SW 1271 (cell line): ENCODE results near the gene MSANTD1.

ENCODE experiments used
- DNase-seq, 2 experiments: peaks; one replicate each; lab custom pipeline; 2025; lab: John Stamatoyannopoulos, UW

MSANTD1 gene

GRCh38 chr4:3248811-3249661 lies at the start of gene MSANTD1:
MSANTD1 (plus strand) TSS chr4:3249159; CDS start chr4:3249223, 64 bp downstream.
- DNase-seq = no peak

- DNase-seq = no peak
Observed at GRCh38 chr4:3199653-3200422, 49.1 kb upstream of the MSANTD1 start.

GRCh38 chr4:3200423-3201090 lies 48.4 kb upstream of the MSANTD1 start:
- DNase-seq = no peak

GRCh38 chr4:3201718-3202702 lies 46.9 kb upstream of the MSANTD1 start:
- DNase-seq = no peak

GRCh38 chr4:3202836-3203820 lies 45.8 kb upstream of the MSANTD1 start:
- no peak for DNase-seq

GRCh38 chr4:3203971-3204431 lies 45.0 kb upstream of the MSANTD1 start:
- no peak for DNase-seq

GRCh38 chr4:3205995-3206394 lies 43.0 kb upstream of the MSANTD1 start:
- DNase-seq = no peak

GRCh38 chr4:3206439-3207100 lies 42.4 kb upstream of the MSANTD1 start:
- no peak for DNase-seq

GRCh38 chr4:3207531-3208037 lies 41.4 kb upstream of the MSANTD1 start:
- DNase-seq = no peak

- DNase-seq = no peak
Observed at GRCh38 chr4:3208826-3209225, 40.1 kb upstream of the MSANTD1 start.

GRCh38 chr4:3209551-3210325 lies 39.2 kb upstream of the MSANTD1 start:
- no peak for DNase-seq

- no peak for DNase-seq
Observed at GRCh38 chr4:3210467-3210866, 38.5 kb upstream of the MSANTD1 start.

GRCh38 chr4:3211866-3212265 lies 37.1 kb upstream of the MSANTD1 start:
- DNase-seq = no peak

- no peak for DNase-seq
Observed at GRCh38 chr4:3212391-3213105, 36.4 kb upstream of the MSANTD1 start.

GRCh38 chr4:3213106-3213425 lies 35.9 kb upstream of the MSANTD1 start:
- no peak for DNase-seq

GRCh38 chr4:3213661-3214250 lies 35.2 kb upstream of the MSANTD1 start:
- DNase-seq = no peak

- DNase-seq = no peak
Observed at GRCh38 chr4:3215256-3215655, 33.7 kb upstream of the MSANTD1 start.

GRCh38 chr4:3215733-3216132 lies 33.2 kb upstream of the MSANTD1 start:
- DNase-seq = no peak
